CD8-positive, alpha-beta memory T cell (primary cell): ENCODE results near the gene APC2. TPM values are rescaled to one million over a fixed set of nuclear protein-coding genes. Genes with fewer than 3 reads are reported as not detected.

ENCODE experiments used
- CTCF ChIA-PET: fragments of 350-600 bp; sonication (Branson Sonifier 250); formaldehyde crosslinking; loops from one replicate; lab custom pipeline; 2021; ENCODE audit warnings: antibody characterized with exemption; lab: Charles Lee
- POLR2A ChIA-PET: fragments of 350-600 bp; sonication (Branson Sonifier 250); formaldehyde crosslinking; loops from one replicate; lab custom pipeline; 2021; ENCODE audit warnings: antibody characterized with exemption; lab: Charles Lee
- DNase-seq, 5 donors: peaks; one replicate each; pipeline versions ENCODE4 v3.0.0 to v3.0.0-alpha.2; 2020 to 2022; ENCODE audit warnings: mixed read lengths in 1 of 5
- H3K27ac ChIP-seq: one replicate; pipeline ENCODE4 v1.7.0; 2013; ENCODE audit warnings: low read depth, mild to moderate bottlenecking, low read length, moderate library complexity
- H3K27me3 ChIP-seq: 2 replicates; pipeline ENCODE4 v1.7.0; 2013; ENCODE audit warnings: low read length, mild to moderate bottlenecking; ENCODE audit not compliant: insufficient read depth, poor library complexity, severe bottlenecking
- H3K36me3 ChIP-seq: 2 replicates; pipeline ENCODE4 v1.7.0; 2013; ENCODE audit warnings: mild to moderate bottlenecking, low read length, moderate library complexity; ENCODE audit not compliant: insufficient read depth
- H3K4me1 ChIP-seq: 2 replicates; pipeline ENCODE4 v1.7.0; 2013; ENCODE audit warnings: mild to moderate bottlenecking, low read length, moderate library complexity; ENCODE audit not compliant: insufficient read depth
- H3K4me3 ChIP-seq: 2 replicates; pipeline ENCODE4 v1.7.0; 2013; ENCODE audit warnings: mild to moderate bottlenecking, low read length
- H3K9me3 ChIP-seq: 2 replicates; pipeline ENCODE4 v1.7.0; 2013; ENCODE audit warnings: mild to moderate bottlenecking, low read length
- H3K27ac Mint-ChIP-seq, 8 donors: one replicate each; pipeline ENCODE4 v1.8.0; 2020 to 2021; ENCODE audit warnings: mixed read lengths in 8 of 8, mild to moderate bottlenecking in 6 of 8, inconsistent platforms in 3 of 8, moderate library complexity in 3 of 8
- H3K27me3 Mint-ChIP-seq, 2 donors: one replicate each; pipeline ENCODE4 v1.8.0; 2020 to 2021; ENCODE audit warnings: mixed read lengths in 2 of 2, mild to moderate bottlenecking in 1 of 2, moderate library complexity in 1 of 2
- H3K36me3 Mint-ChIP-seq, 3 donors: one replicate each; pipeline ENCODE4 v1.8.0; 2020 to 2021; ENCODE audit warnings: mixed read lengths in 3 of 3, inconsistent platforms in 1 of 3, mild to moderate bottlenecking in 1 of 3
- H3K4me1 Mint-ChIP-seq, 3 donors: one replicate each; pipeline ENCODE4 v1.8.0; 2020 to 2021; ENCODE audit warnings: mixed read lengths in 3 of 3, inconsistent platforms in 1 of 3, mild to moderate bottlenecking in 1 of 3
- H3K4me3 Mint-ChIP-seq, 7 donors: one replicate each; pipeline ENCODE4 v1.8.0; 2020 to 2021; ENCODE audit warnings: mixed read lengths in 7 of 7, mild to moderate bottlenecking in 6 of 7, moderate library complexity in 4 of 7, inconsistent platforms in 2 of 7
- H3K9me3 Mint-ChIP-seq, 5 donors: one replicate each; pipeline ENCODE4 v1.8.0; 2020 to 2022; ENCODE audit warnings: mixed read lengths in 5 of 5, mild to moderate bottlenecking in 3 of 5, moderate library complexity in 2 of 5, inconsistent platforms in 1 of 5
- polyA plus RNA-seq: library from polyadenylated mRNA; unstranded; fragments of 300-500 nt; fragmentation: Illumina TruSeq; gene quantifications from one replicate; pipeline ENCODE4 v1.2.3, GENCODE V29; 2021
- total RNA-seq, 2 experiments: library from RNA; stranded (reverse); gene quantifications; one replicate each; pipeline ENCODE4 v1.2.3, GENCODE V29; 2021

Gene APC2
- total and polyA plus RNA-seq, 3 experiments from 2014 or later = 0.09 to 0.11 TPM; not detected in 1

DNA sequence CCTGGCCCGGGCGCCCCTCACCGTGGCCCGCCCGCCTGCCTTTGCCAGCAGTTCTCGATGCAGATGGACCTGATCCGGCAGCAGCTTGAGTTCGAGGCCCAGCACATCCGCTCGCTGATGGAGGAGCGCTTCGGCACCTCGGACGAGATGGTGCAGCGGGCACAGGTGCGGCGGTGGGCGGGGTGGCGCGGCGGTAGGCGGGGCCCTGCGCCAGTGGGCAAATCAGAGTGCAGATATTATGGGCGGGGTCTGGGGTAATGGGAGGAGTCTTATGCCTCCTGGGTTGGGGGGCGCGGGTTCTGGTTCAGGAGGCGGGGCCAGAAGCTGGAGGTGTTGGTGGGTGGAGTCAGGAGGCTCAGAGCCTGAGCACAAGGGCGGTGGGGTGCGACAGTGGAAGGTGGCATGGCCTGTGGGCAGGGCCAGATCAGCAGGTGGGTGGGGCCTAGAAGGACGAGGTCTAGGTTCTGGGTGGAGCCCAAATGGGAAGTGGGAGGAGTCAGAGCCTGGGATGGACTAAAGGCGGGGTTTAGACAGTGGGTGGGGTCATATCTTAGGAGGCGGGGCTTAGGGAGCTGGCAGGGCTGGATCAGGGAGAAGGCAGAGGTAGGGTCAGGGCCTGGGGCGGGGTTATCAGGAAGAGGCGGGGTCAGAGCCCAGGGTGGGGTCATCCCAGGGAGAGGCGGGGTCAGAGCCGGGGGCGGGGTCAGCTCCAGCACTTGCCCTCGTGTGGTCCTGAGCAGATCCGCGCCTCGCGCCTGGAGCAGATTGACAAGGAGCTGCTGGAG, 5.6 kb downstream of the APC2 start:
- Mint-ChIP-seq H3K9me3 (peaks cover 0 to 2% (median 0%) of the 10 kb centered on the region in 5 donors), H3K4me1 (peaks cover 11 to 21% (median 13%) of the 10 kb centered on the region in 3 donors), H3K36me3 (peaks cover 0 to 2% (median 0%) of the 10 kb centered on the region in 3 donors), H3K27ac (peak overlapping the region in 2 of 8 donors; percentile 38 to 54), H3K4me3 (peak overlapping the region in 6 of 7 donors; percentile 17 to 81 (median 60)), H3K27me3 (peaks cover 38 to 54% of the 10 kb centered on the region in 2 donors)
- Histone ChIP-seq H3K27ac (no peak overlapping the region), H3K4me3 (no peak overlapping the region), H3K27me3 (peaks cover 45% of the 10 kb centered on the region), H3K9me3 (no peaks in the 10 kb centered on the region), H3K36me3 (no peaks in the 10 kb centered on the region), H3K4me1 (peaks cover 12% of the 10 kb centered on the region)
- ChIA-PET POLR2A (interaction anchor here (0.5 to 1.3 kb wide), 3 partner anchors 18 to 613 kb away, joined by 3 to 4 read pairs (median 3); no protein-coding TSS in a partner anchor), CTCF (interaction anchor here (0.7 to 2.0 kb wide), 3 partner anchors 10 to 47 kb away, joined by 3 to 5 read pairs (median 3); no protein-coding TSS in a partner anchor)
- DNase-seq = peak; percentile 37 to 65 (median 47)

DNA sequence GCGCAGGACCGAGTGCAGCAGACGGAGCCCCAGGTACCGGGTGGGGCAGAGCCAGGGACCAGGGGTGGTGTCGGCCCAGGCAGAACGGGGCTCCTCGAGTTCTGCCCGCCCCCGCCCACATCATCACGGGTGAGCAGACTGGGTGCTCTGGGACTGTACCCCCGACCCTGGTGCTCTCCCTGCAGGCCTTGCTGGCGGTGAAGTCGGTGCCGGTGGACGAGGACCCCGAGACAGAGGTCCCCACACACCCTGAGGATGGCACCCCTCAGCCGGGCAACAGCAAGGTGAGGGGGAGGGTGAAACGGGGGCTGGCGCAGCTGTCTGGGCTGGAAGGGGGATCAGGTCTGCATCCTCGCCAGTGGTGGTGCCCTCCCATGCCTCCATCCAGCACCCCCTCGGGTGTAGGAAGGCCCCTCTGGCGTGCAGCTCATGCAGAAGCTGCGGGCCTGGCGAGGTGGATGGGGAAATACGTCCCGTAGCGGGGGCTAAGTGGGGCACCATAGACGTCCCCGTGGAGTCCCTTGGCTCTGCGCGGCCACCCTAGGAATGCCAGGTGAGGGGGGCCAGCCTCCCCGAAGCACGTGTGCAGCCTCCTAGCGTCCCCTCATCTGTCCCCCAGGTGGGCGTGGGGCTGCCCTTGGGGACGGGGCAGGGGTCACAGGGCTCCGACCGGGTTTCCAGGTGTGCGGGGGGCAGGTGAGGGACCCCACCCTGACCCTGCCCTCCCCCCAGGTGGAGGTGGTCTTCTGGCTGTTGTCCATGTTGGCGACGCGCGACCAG, 6.4 kb downstream of the APC2 start:
- Mint-ChIP-seq H3K9me3 (no peaks in the 10 kb centered on the region), H3K27ac (no peak overlapping the region), H3K27me3 (peaks cover 30 to 46% of the 10 kb centered on the region in 2 donors), H3K36me3 (peaks cover 0 to 2% (median 0%) of the 10 kb centered on the region in 3 donors), H3K4me1 (peaks cover 11 to 16% (median 12%) of the 10 kb centered on the region in 3 donors), H3K4me3 (no peak overlapping the region)
- Histone ChIP-seq H3K4me1 (peaks cover 12% of the 10 kb centered on the region), H3K4me3 (no peak overlapping the region), H3K27me3 (peaks cover 37% of the 10 kb centered on the region), H3K36me3 (no peaks in the 10 kb centered on the region), H3K9me3 (no peaks in the 10 kb centered on the region), H3K27ac (no peak overlapping the region)
- ChIA-PET POLR2A (no interaction called here), CTCF (interaction anchor here (2.0 kb wide), 1 partner anchor 9 kb away, joined by 5 read pairs; no protein-coding TSS in a partner anchor)
- no peak for DNase-seq

DNA sequence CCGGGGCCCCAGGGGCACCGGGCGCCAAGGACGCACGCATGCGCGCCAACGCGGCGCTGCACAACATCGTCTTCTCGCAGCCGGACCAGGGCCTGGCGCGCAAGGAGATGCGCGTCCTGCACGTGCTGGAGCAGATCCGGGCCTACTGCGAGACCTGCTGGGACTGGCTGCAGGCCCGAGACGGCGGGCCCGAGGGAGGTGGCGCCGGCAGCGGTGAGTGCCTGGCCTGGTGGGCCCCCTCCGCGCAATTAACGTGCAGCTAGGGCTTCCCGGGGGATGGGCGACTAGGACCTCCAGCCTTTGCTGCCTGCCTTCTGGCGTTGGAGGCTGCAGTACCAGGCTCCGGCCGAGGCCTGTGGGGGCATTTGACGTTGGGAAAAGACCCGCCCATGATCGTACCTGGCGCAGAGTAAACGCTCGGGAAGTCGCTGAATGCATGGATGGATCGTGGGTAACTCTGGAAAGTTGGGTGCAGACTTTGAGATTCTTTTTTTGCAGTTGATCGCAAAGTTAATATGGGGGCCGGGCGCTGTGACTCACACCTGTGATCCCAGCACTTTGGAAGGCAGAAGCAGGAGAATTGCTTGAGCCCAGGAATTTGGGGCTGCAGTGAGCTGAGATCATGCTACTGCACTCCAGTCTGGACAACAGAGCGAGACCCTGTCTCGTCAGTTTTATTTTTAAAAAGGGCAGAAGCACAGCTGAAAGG, 7.3 kb downstream of the APC2 start:
- POLR2A ChIA-PET = no interaction called here
- Mint-ChIP-seq H3K27me3 (peaks cover 27 to 45% of the 10 kb centered on the region in 2 donors), H3K4me3 (no peak overlapping the region), H3K27ac (no peak overlapping the region), H3K9me3 (no peaks in the 10 kb centered on the region), H3K36me3 (peaks cover 0 to 2% (median 0%) of the 10 kb centered on the region in 3 donors), H3K4me1 (peaks cover 11 to 16% (median 12%) of the 10 kb centered on the region in 3 donors)
- Histone ChIP-seq H3K36me3 (no peaks in the 10 kb centered on the region), H3K4me1 (peaks cover 12% of the 10 kb centered on the region), H3K27ac (no peak overlapping the region), H3K9me3 (no peaks in the 10 kb centered on the region), H3K4me3 (no peak overlapping the region), H3K27me3 (peaks cover 33% of the 10 kb centered on the region)
- no peak for DNase-seq
- CTCF ChIA-PET = interaction anchor here (1.0 to 2.0 kb wide), 3 partner anchors 9 to 33 kb away, joined by 4 to 5 read pairs (median 5); partner anchors contain the start of genes PCSK4 and REEP6

- peaks cover 29% of the 10 kb centered on the region for H3K27me3 ChIP-seq
- Mint-ChIP-seq H3K36me3 (peaks cover 0 to 2% (median 0%) of the 10 kb centered on the region in 3 donors), H3K4me3 (no peak overlapping the region), H3K27ac (no peak overlapping the region), H3K27me3 (peaks cover 25 to 40% of the 10 kb centered on the region in 2 donors), H3K9me3 (no peaks in the 10 kb centered on the region), H3K4me1 (peaks cover 11 to 16% (median 12%) of the 10 kb centered on the region in 3 donors)
- no peak overlapping the region for H3K27ac ChIP-seq
- no peaks in the 10 kb centered on the region for H3K36me3 ChIP-seq
- H3K9me3 ChIP-seq = no peaks in the 10 kb centered on the region
- CTCF ChIA-PET = interaction anchor here (0.7 to 1.7 kb wide), 3 partner anchors 11 to 33 kb away, joined by 3 to 5 read pairs (median 4); partner anchors contain the start of genes PCSK4 and REEP6
- no peak for DNase-seq
- POLR2A ChIA-PET = no interaction called here
- peaks cover 12% of the 10 kb centered on the region for H3K4me1 ChIP-seq
- no peak overlapping the region for H3K4me3 ChIP-seq
Observed at GRCh38 chr19:1457892-1458291, 8.0 kb downstream of the APC2 start.

DNA sequence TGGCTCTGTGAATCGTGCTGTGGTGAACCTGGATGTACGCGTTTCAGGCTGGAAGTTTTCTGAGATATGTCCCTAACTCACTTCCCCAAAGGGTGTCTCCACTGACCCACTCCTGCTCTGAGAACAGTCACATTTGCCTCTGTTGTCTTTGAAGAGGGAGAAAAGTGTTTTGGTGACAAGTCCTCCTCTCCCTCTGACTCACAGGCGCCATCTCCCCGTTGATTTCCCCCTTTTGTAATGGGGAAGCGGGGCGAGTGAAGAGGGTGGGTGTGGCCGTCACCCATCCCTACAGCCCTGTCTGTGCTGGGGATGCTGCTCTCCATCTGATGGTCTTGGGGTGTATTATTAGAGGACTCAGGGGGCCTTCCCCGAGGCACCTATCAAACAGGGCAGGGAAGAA, 9.6 kb downstream of the APC2 start:
- no peak for DNase-seq
- ChIA-PET CTCF (interaction anchor here (1.0 kb wide), 1 partner anchor 14 kb away, joined by 3 read pairs; no protein-coding TSS in a partner anchor), POLR2A (no interaction called here)
- no peak overlapping the region for H3K4me3 ChIP-seq
- H3K4me3 Mint-ChIP-seq = no peak overlapping the region
- H3K4me1 Mint-ChIP-seq = peaks cover 9 to 11% (median 11%) of the 10 kb centered on the region in 3 donors
- H3K9me3 Mint-ChIP-seq = no peaks in the 10 kb centered on the region
- no peak overlapping the region for H3K27ac Mint-ChIP-seq
- H3K4me1 ChIP-seq = peaks cover 12% of the 10 kb centered on the region
- H3K9me3 ChIP-seq = no peaks in the 10 kb centered on the region
- H3K36me3 ChIP-seq = no peaks in the 10 kb centered on the region
- peaks cover 0 to 2% (median 0%) of the 10 kb centered on the region in 3 donors for H3K36me3 Mint-ChIP-seq
- H3K27me3 Mint-ChIP-seq = peaks cover 18 to 28% of the 10 kb centered on the region in 2 donors
- no peak overlapping the region for H3K27ac ChIP-seq
- peaks cover 16% of the 10 kb centered on the region for H3K27me3 ChIP-seq

GRCh38 chr19:1460033-1460995, 10.4 kb downstream of the APC2 start:
- peaks cover 0 to 2% (median 0%) of the 10 kb centered on the region in 3 donors for H3K36me3 Mint-ChIP-seq
- H3K4me3 ChIP-seq = no peak overlapping the region
- no peaks in the 10 kb centered on the region for H3K36me3 ChIP-seq
- H3K27me3 Mint-ChIP-seq = peaks cover 13 to 23% of the 10 kb centered on the region in 2 donors
- H3K9me3 Mint-ChIP-seq = no peaks in the 10 kb centered on the region
- peaks cover 12% of the 10 kb centered on the region for H3K27me3 ChIP-seq
- POLR2A ChIA-PET = no interaction called here
- H3K4me3 Mint-ChIP-seq = no peak overlapping the region
- CTCF ChIA-PET = no interaction called here
- peaks cover 6% of the 10 kb centered on the region for H3K4me1 ChIP-seq
- H3K27ac ChIP-seq = no peak overlapping the region
- H3K4me1 Mint-ChIP-seq = peaks cover 5 to 6% (median 6%) of the 10 kb centered on the region in 3 donors
- H3K9me3 ChIP-seq = no peaks in the 10 kb centered on the region
- H3K27ac Mint-ChIP-seq = no peak overlapping the region
- DNase-seq = no peak
